ENCODE data around the gene TBRG4.

GRCh38 chr7:45080958-45081669 lies 30.4 kb downstream of the TBRG4 start:
- TF ChIP-seq CTCF (IDR thresholded peaks at IDR 0.05; ENCODE audit: borderline replicate concordance, extremely low read depth, low read length, poor library complexity, severe bottlenecking) (no peak), EZH2 (IDR thresholded peaks at IDR 0.05; ENCODE audit: borderline replicate concordance, low read depth, low read length, severe bottlenecking) (no peak)
